NCI-H1048 (cell line): ENCODE data around the gene CLSTN2.

ENCODE experiments used
- DNase-seq: peaks from one replicate; lab custom pipeline; 2025; lab: John Stamatoyannopoulos, UW

The CLSTN2 gene

GRCh38 chr3:140341817-140342403, 406.9 kb downstream of the CLSTN2 start:
- DNase-seq: no peak

GRCh38 chr3:140342668-140343067, 407.7 kb downstream of the CLSTN2 start:
- DNase-seq: no peak

- DNase-seq: no peak
These were observed 408.5 kb downstream of the CLSTN2 start for GRCh38 chr3:140343211-140344081.

GRCh38 chr3:140344082-140344454, 409.1 kb downstream of the CLSTN2 start:
- DNase-seq: no peak

GRCh38 chr3:140344601-140345205, 409.7 kb downstream of the CLSTN2 start:
- DNase-seq: no peak

- no peak for DNase-seq
These were observed 412.2 kb downstream of the CLSTN2 start for GRCh38 chr3:140347151-140347550.

- DNase-seq: no peak
These were observed 415.0 kb downstream of the CLSTN2 start for GRCh38 chr3:140349938-140350337.

GRCh38 chr3:140351466-140351865, 416.5 kb downstream of the CLSTN2 start:
- no peak for DNase-seq

GRCh38 chr3:140355481-140355880, 420.5 kb downstream of the CLSTN2 start:
- DNase-seq: no peak

GRCh38 chr3:140358686-140359085, 423.7 kb downstream of the CLSTN2 start:
- no peak for DNase-seq

GRCh38 chr3:140359233-140359995, 424.4 kb downstream of the CLSTN2 start:
- DNase-seq: no peak

- no peak for DNase-seq
These were observed 425.3 kb downstream of the CLSTN2 start for GRCh38 chr3:140360332-140360731.

- DNase-seq: no peak
These were observed 428.8 kb downstream of the CLSTN2 start for GRCh38 chr3:140363801-140364200.

- DNase-seq: no peak
These were observed 431.1 kb downstream of the CLSTN2 start for GRCh38 chr3:140365872-140366697.

GRCh38 chr3:140368223-140368811, 433.3 kb downstream of the CLSTN2 start:
- DNase-seq: no peak

GRCh38 chr3:140370686-140371085, 435.7 kb downstream of the CLSTN2 start:
- no peak for DNase-seq

- DNase-seq: no peak
These were observed 438.2 kb downstream of the CLSTN2 start for GRCh38 chr3:140373234-140373633.

- DNase-seq: no peak
These were observed 440.0 kb downstream of the CLSTN2 start for GRCh38 chr3:140375002-140375401.

- no peak for DNase-seq
These were observed 441.3 kb downstream of the CLSTN2 start for GRCh38 chr3:140376136-140376889.

- no peak for DNase-seq
These were observed 442.7 kb downstream of the CLSTN2 start for GRCh38 chr3:140377644-140378043.
